ENCODE data around the gene UTP11.

The UTP11 gene

DNA sequence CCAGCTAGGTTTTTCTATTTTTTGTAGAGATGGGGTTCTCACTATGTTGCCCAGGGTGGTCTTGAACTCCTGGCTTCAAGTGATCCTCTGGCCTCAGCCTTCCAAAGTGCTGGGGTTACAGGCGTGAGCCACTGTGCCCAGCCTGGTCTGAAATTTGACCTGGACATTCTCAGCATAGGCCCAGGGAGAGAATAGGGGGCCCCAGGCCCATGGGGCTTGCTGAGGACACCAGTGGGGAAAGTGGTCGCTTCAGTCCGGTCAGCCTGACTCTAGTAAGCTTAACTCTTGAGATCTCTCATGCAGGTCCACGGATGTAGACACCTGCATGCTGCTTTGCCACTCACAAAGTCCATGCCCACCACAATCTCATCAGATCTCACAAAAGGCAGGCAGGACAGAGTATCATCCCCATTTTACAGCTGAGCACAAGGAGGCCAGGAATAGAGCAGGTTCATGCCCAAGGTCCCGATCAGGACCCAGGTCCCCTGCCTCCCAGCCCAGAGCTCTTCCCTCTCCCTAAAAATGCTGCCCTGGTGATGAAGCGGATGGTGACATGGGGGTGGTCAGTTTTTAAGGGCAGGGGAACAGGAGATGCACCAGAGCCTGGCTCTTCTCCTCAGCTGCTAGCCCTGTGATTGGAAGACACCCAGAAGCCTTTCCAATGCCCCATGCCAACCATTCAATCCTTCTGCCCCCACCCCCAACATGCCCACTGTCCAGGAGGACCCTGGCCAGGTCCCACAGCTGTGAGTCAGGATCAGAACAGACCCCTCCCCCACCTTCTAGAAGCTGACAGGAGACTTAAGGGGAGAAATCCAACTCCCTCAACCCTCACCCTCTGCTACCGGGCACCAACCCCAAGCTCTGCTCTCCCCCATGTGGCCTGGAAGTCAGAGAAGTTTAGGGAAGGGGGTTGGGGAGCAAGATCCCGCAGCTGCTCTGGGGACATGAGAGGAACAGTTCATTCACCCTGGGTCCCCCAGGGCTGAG lies 9.0 kb upstream of the UTP11 start:
- no peak for DNase-seq (ENCODE audit: low read depth in 2 of 2)

DNA sequence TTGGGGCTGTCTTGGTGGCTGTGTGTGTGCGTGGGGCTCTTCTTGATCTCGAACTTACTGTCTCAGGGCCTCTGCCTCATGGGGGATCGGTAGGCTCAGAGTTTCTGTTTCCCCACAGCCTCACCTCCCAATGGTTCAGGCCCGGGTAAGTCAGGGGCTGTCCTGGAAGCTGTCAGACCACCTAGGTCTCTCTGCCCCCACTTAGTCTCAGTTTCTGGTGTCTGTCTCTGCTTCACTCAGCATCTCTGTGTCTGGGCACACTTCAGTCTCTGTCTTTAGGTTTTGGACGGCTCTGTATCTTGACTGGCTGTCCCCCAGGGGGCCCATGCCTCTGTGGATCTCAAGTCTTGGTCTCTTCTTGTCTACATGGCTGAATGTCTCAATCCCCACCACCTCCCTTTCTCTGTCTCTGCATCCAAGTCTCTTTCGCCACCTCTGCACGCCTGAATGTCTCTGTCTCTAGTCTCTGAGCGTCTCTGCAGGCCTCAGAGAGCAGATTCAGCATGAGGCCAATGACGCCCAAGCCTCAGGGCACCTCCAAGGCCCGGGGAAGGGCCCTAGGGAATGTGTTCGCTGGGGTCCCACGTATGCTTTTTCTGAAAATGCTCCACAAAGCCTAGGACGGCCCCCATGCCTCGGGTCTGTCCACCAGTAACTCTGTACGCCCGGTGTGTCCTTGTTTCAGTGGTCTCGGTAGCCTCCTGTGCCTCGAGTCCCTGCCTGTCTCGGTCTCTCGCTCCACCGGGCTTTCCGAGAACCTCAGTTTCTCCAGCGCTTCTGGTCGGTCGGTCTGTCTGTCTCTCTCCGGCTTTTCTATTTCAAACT lies 8.0 kb upstream of the UTP11 start:
- no peak for DNase-seq (ENCODE audit: low read depth in 2 of 2)

DNA sequence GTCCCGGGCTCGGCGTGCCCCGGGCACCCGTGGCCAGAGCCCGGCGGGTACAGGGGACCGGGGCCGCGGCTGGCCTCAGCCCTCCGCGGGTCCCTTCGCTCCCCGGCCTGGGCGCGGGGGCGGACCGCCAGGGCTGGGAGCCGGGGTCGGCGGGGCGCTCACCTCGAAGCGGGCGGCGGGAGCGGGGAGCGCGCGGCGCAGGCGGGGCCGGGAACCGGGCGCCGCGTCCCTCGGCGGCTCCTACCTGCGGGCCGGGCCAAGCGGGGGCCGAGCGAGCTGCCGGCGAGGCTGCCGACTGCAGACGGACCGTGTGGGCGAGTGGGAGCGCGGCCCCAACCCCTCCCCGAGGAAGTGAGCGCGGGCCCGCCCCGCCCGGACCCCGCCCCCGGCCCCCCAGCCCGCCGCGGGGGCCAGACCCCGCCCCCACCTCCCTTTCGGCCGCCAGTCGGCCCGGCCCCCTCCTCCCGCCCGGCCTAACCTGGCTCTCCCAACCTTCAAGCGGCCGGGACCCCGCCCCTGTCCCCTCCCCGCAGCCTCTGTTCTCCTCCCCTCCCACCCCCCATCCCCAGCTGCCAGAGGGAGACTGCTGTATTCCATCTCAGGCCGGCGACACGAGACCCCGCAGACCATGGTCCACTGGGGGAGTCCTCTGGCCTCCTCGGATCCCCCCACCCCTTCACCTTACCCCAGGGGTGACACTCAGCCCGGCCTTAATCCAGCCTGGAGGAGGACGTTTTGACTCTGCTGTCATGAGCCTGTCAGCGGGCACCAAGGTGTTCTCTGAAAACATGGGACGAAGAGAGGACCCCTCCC lies 7.1 kb upstream of the UTP11 start, which contains the start of gene FHL3:
Gene FHL3 (minus strand): TSS at position 320 of the 813 bp plus-strand sequence. CDS start 6,102 bp downstream, outside the sequence.
- DNase-seq (ENCODE audit: low read depth in 2 of 2) = no peak

DNA sequence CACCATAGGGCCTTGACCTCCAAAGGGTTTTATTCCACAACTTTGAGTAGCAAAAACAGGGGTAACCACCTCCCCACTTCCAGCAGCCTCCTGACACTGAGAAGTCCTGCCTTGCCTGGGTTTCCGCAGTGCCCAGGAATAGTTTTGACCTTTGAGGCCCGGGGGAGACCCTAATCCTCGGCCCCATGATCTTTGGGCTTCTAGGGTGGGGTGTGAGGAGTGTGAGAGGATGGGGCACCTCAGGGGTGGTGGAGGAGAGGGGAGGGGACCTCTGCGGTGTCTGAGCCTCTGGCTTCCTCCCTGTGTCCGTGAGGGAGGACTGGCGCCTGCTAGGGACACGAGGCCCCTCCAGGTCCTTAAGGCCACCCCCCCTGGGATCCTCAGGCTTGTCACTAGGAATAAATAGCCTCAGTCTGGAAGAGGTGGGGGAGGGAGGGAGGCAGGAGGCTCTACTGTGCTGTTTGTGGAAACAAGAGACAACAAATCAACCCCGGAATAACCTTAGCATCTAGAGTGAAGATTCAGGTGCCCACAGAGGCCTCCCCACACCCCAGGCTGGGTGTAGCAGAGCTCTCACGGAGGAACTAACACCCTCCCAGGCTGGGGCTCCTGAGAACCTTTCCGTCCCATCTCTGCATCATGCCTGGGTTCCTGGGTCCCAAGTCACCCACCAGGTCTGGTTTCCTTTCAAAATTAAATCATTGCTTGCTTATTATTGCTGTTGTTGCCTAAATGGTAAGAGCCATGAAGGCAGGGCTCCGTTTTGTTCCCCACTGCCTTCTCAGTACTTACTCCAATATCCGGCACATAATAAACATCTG lies 6.3 kb upstream of the UTP11 start:
- no peak for DNase-seq (ENCODE audit: low read depth in 2 of 2)

DNA sequence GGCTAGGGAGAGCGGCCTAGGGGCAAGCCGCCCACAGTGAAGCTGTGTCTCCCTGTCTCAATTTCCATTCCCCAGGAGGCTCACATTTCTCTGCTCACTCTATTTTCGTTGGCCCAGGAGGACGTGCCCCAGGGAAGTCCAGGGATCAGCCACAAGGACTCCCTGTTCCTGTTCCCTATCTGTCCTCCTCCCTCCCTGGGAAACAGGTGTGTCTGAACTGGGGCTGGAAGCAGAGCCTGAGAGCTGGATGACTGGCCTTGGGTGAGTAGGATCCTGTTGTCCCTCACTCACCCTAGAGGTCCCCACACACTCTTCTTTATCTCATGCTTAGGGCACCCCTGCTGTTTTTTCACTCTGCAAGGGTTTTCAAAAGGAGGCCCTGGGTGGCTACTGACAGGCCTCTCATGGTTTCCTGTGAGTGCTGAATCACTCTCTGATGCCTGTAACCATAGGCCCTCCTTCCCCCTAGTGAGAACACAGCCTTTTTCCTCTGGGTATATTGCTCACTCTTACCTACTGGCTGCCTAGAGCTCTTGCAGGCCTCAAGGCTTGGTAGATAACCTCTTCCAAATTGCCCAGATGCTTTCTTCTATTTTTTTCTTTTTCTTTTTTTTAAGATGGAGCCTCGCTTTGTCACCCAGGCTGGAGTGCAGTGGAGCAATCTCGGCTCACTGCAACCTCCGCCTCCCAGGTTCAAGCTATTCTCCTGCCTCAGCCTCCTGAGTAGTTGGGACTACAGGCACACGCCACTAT lies 3.3 kb upstream of the UTP11 start:
- no peak for DNase-seq (ENCODE audit: low read depth in 2 of 2)

DNA sequence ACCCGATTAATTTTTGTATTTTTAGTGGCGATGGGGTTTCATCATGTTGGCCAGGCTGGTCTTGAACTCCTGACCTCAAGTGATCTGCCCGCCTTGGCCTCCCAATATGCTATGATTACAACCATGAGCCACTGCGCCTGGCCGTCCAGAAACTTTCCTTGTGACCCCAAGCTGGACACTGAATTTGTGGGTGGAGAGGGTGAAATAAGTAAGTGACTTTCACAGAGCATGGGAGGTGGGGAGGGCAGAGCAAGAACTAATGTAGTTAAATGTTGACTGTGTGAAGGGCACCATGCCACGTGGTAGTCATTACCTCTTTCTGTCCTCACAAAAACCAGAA lies 2.7 kb upstream of the UTP11 start:
- no peak for DNase-seq (ENCODE audit: low read depth in 2 of 2)

DNA sequence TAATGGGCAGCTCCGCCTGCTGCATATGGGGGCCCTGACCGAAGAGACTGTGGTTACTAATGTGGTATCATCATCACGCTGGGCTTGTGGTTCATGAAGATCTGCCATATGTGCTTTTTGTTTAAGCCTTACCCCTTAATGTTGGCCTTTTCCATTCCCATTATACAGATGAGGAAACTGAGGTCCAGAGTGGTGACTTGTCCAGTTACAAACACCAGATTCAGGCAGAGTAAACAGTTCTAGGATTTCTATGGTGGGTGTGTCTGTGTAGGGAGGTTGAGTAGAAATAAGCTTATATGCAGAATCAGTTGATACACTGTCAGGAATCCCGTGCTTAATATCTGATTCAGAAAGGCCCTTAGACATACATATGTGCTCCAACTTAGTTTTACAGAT lies 691 bp downstream of the UTP11 start:
- DNase-seq (ENCODE audit: low read depth in 2 of 2) = no peak

DNA sequence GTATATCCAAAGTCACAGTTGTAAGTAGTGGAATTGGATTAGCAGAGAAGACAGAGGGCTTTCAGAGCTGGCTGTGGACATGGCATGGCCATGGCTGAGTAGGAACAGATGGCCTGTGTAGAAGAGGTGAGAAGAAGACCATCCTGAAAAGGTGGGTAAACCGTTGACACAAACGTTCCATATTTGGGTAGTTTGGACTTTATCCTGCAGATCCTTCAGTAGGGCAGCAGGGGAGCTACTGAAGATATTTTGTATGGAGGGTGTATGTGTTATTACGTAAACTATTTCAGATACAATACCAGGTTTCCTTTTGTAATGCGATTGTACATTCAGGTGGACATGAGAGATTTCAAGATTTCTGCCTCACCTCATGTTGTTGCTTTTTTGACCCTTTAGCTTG lies 1.6 kb downstream of the UTP11 start:
- no peak for DNase-seq (ENCODE audit: low read depth in 2 of 2)

DNA sequence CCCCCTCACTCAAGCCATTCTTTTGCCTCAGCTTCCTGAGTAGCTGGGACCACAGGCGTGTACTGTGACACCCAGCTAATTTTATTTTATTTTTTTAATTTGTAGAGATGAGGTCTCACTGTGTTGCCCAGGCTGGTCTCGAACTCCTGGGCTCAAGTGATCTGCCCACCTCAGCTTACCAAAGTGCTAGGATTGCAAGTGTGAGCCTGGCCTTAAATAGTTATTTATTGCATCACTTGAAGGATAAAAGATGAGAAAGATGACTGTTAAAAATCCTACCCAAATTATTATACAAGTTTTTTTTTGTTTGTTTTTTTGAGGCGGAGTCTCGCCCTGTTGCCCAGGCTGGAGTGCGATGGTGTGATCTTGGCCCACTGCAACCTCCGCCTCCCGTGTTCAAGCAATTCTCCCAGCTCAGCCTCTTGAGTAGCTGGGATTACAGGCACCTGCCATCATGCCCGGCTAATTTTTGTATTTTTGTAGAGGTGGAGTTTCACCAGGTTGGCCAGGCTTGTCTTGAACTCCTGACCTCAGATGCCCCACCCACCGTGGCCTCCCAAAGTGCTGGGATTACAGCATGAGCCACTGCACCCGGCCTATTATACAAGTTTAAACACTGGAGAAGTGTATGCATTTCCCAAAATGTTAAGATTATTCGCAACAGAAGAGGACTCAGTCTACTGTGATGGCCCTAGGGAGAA lies 2.3 kb downstream of the UTP11 start:
- no peak for DNase-seq (ENCODE audit: low read depth in 2 of 2)

DNA sequence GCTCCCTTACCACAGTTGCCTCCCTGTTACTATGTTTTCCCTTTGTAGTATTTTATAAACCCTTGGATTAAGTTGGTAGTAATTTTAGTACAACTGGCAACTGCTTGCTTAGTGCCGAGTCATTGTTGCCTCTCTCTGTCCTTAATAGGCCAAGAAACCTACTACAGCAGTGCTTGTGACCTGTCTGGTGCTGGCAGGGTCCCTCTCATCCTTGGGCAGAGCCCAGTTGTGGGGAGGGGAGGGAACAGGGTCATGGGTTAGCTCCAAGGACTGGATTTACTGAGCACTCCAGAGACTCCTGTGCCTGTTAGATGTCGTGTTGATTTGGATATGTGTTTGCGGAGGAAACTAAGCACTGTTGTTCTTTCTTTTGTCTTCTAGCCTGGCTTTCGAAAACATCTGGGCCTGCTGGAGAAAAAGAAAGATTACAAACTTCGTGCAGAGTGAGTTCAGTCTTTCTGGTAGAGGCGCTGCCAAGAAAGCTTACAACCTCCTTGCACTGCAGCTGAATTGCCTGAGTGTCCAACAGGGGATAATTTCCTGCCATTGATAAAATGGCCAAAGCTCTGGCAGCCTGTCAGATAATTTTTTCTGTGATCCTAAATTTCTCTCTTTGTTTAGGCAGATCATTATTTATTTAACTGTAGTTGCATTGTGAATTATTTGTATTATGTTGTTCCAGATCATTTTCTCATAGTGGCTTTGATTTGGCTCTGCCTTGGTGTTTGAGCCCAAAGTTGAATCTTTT lies 3.6 kb downstream of the UTP11 start:
- DNase-seq (ENCODE audit: low read depth in 2 of 2) = no peak

DNA sequence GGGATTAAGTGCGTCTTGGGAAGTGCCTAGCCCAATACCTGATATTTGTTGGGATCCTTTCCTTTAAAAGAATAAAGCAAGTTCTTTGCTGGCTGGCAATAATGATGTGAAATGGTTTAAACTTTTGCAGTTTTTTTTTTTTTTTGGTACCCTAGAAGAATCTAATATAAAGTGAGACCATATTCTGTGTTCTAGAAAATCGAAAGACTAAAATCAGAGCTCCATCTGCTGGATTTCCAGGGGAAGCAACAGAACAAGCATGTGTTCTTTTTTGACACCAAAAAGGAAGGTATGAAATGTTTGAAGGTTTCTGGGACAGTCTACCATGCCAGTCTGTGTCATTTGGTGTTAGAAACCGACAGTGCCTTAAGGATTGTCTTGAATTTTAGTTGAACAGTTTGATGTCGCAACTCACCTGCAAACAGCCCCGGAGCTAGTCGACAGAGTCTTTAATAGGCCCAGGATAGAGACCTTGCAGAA lies 6.4 kb downstream of the UTP11 start:
- no peak for DNase-seq (ENCODE audit: low read depth in 2 of 2)

DNA sequence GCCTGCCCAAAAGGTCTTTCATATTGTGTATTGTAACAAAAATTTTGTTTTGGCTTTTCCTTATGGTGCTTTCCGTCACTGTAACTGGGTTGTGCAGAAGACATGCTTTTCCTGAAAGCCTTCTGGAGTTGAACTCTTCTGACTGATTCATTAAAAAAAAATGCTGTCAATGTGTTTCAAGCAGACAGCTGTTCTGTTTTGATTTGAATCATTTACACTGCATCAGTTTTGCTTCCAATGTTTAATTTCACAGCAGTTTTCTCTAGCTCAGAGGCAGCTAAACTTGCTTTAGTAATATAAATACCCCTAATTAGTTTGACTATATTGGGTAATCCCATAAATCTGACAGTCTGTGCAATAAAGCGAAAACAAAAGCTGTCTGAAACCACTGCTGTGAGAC lies 7.9 kb downstream of the UTP11 start:
- DNase-seq (ENCODE audit: low read depth in 2 of 2) = no peak

DNA sequence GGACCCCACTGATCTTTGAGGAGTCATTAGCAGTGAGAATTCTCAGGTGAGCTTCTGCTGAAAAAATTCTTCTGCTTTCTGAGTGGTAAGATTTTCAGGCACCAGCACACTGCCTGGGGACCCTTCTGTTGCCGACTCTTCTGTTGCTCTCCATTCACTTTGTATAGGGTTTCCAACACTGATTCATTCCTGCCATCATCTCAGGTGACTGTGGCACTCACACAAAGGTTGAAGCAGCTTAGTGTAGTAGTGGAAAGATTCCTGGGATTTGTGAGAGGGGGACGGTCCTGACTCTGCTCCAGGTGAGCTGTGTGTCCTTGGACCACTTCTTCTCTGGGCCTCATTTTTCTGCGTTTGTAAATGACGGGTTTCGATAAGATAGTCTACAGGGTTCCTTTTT lies 9.4 kb downstream of the UTP11 start:
- no peak for DNase-seq (ENCODE audit: low read depth in 2 of 2)

DNA sequence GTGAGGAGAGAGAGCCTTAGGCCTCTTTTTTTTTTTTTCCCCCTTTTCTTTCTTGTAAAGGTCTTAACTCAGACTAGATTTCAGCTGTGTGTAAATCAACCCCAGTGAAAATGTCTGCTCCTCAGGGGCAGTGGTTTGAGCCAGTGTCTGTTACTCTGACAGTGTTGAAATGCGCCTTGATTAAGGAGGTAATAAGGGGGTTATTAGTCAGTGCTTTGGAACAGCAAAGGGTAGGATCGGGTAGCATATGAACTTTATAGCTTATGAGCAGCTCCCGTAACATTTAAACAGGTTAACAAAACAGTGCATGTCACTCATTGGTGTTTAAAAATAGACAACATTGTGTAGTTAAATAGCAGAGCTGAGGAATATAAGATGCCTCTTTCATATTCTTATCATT lies 10.3 kb downstream of the UTP11 start:
- DNase-seq (ENCODE audit: low read depth in 2 of 2) = no peak

DNA sequence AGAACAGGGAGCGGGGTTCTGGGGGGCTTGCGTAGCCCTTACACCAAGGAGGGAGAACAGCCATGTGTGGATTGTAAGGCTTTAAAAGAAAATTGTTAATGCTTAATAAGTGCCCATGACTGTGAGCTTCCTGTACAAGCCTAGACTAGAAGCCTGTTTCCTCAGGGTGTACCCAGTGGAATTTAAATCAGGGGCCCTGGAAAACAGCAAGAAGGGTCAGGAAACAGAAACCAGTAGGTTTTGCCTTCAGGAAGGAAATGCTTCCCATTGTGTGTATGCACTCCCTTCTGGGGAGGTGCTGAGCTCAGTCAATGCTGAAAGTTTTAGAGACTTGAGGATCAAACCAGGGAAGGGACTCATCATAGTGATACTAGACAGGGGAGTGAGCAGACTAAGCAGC lies 12.7 kb downstream of the UTP11 start:
- DNase-seq (ENCODE audit: low read depth in 2 of 2) = no peak

DNA sequence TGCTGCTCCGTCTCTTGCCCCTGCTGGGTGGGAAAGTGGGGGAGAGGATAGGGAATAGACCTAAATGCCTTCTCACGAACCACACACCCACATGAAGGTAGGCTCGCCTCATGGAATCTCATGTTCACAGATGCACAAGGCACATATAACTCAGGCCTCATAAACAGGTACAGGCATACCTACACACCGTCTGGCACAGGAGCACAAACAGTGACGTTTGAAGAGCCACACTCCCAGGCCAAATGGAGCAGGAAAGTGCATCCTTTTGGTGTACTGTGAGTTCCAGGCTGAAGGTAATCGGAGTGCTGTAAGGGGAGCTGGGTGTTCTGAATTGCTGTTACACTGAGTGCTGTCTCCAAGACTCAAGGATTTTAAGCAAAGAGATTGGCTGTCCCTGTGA lies 13.1 kb downstream of the UTP11 start:
- DNase-seq (ENCODE audit: low read depth in 2 of 2) = no peak

DNA sequence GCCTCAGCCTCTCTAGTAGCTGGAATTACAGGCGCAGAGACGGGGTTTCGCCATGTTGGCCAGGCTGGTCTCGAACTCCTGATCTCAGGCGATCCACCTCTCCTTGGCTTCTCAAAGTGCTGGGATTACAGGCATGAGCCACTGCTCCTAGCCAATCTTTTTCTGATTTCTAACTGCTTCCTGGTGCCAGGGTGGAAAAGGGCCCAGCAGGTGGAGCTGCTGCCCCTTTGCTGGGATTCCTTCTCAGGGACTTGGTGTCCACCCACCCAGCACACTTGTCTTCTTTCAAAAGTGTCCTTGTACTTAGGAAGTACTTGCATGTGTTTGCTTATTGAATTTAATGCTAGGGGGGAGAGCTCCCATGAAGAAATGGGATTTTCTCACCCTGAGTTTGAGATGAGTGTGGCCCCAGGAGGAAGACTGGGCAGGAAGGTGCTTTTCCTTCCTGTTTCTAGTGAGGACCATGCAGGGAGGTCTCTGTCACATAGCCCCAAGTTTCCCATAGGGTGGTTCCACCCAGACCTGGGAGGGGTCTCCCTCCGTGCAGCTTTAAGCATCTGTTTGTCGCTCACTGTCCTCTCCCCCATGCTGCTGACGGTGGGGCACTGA lies 14.2 kb downstream of the UTP11 start:
- DNase-seq (ENCODE audit: low read depth in 2 of 2) = no peak

Data from stimulated activated CD4-positive, alpha-beta T cell treated with anti-CD3 and anti-CD28 coated beads, Interleukin-4, amount 100 ng/mL, for 48 hours (primary cell).